GM12878 (cell line): ENCODE measurements around the gene SLC25A44. TPM values are rescaled to one million over a fixed set of nuclear protein-coding genes. Genes with fewer than 3 reads are reported as not detected.
A peak's percentile ranks its signal among the peaks of the same experiment; 100 is the strongest.

Source experiments
- BACH1 ChIP-seq: fragments of 450-650 bp; IDR thresholded peaks from 2 replicates; pipeline ENCODE4 v1.6.1; 2017; ENCODE audit warnings: mild to moderate bottlenecking, borderline replicate concordance
- BHLHE40 ChIP-seq, 2 experiments: fragments of 450-650 bp in 1 of 2; IDR thresholded peaks; 2 replicates each; pipeline ENCODE4 v1.6.1; 2011 to 2017; ENCODE audit warnings: low read depth in 2 of 2, borderline replicate concordance in 1 of 2, improper control_type of control experiment in 1 of 2, low read length in 1 of 2, mild to moderate bottlenecking in 1 of 2
- CEBPZ ChIP-seq: fragments of 150-350 bp; IDR thresholded peaks from 2 replicates; pipeline ENCODE4 v1.6.1; 2016; ENCODE audit warnings: low read depth, low read length
- CREB1 ChIP-seq: IDR thresholded peaks from 2 replicates; pipeline ENCODE4 v1.6.1; 2012; ENCODE audit warnings: low read depth, mild to moderate bottlenecking, inconsistent platforms
- FOXK2 ChIP-seq: fragments of 450-650 bp; IDR thresholded peaks from 2 replicates; pipeline ENCODE4 v1.6.1; 2017; ENCODE audit warnings: mild to moderate bottlenecking, moderate library complexity
- HCFC1 ChIP-seq: fragments of 150-350 bp; IDR thresholded peaks from 2 replicates; pipeline ENCODE4 v1.6.1; 2014; ENCODE audit warnings: low read length
- IRF4 ChIP-seq: IDR thresholded peaks from 2 replicates; pipeline ENCODE4 v1.6.1; 2011; ENCODE audit warnings: low read depth, low read length
- IRF5 ChIP-seq: fragments of 450-650 bp; IDR thresholded peaks from 2 replicates; pipeline ENCODE4 v1.6.1; 2017; ENCODE audit warnings: borderline replicate concordance
- KAT2A ChIP-seq: conservative IDR thresholded peaks from 2 replicates; pipeline ENCODE4 v1.6.1; 2011; ENCODE audit warnings: low read depth, low read length; ENCODE audit not compliant: control insufficient read depth
- MEF2A ChIP-seq: IDR thresholded peaks from 2 replicates; pipeline ENCODE4 v1.6.1; 2011; ENCODE audit warnings: low read depth, mild to moderate bottlenecking, low read length, moderate library complexity; ENCODE audit not compliant: insufficient read depth
- MEF2B ChIP-seq: fragments of 450-650 bp; IDR thresholded peaks from 2 replicates; pipeline ENCODE4 v1.6.1; 2018; ENCODE audit warnings: mild to moderate bottlenecking, moderate library complexity; ENCODE audit not compliant: partially characterized antibody, poor library complexity, severe bottlenecking
- NBN ChIP-seq: fragments of 450-650 bp; IDR thresholded peaks from 2 replicates; pipeline ENCODE4 v1.6.1; 2016
- NFIC ChIP-seq: IDR thresholded peaks from 2 replicates; pipeline ENCODE4 v1.6.1; 2012; ENCODE audit warnings: low read depth, mild to moderate bottlenecking, inconsistent platforms, low read length, moderate library complexity
- NFYA ChIP-seq: IDR thresholded peaks from 2 replicates; pipeline ENCODE4 v1.6.1; 2011; ENCODE audit warnings: low read depth, mild to moderate bottlenecking, low read length, improper control_type of control experiment, borderline replicate concordance
- NR2C2 ChIP-seq: IDR thresholded peaks from 2 replicates; pipeline ENCODE4 v1.6.1; 2011; ENCODE audit warnings: borderline replicate concordance, low read depth; ENCODE audit not compliant: control insufficient read depth, insufficient read length
- PKNOX1 ChIP-seq: fragments of 450-650 bp; IDR thresholded peaks from 2 replicates; pipeline ENCODE4 v1.6.1; 2016; ENCODE audit warnings: mild to moderate bottlenecking
- RAD21 ChIP-seq: IDR thresholded peaks from 2 replicates; pipeline ENCODE4 v1.6.1; 2011; ENCODE audit warnings: mild to moderate bottlenecking, low read depth, low read length, moderate library complexity; ENCODE audit not compliant: insufficient read depth
- SMARCA5 ChIP-seq: fragments of 450-650 bp; IDR thresholded peaks from 2 replicates; pipeline ENCODE4 v1.6.1; 2017; ENCODE audit warnings: mild to moderate bottlenecking
- SPI1 ChIP-seq: IDR thresholded peaks from 2 replicates; pipeline ENCODE4 v1.6.1; 2011; ENCODE audit warnings: low read depth, mild to moderate bottlenecking, low read length, moderate library complexity, borderline replicate concordance; ENCODE audit not compliant: insufficient read depth
- SREBF2 ChIP-seq: IDR thresholded peaks from 2 replicates; pipeline ENCODE4 v1.6.1; 2012; ENCODE audit warnings: mild to moderate bottlenecking, low read length
- YY1 ChIP-seq: IDR thresholded peaks from 2 replicates; pipeline ENCODE4 v1.6.1; 2011; ENCODE audit warnings: low read depth, mild to moderate bottlenecking, low read length
- ZNF207 ChIP-seq: fragments of 450-650 bp; IDR thresholded peaks from 2 replicates; pipeline ENCODE4 v1.6.1; 2014; ENCODE audit warnings: antibody characterized with exemption, mild to moderate bottlenecking, borderline replicate concordance
- polyA plus RNA-seq, 11 experiments: library from polyadenylated mRNA; depleted of rRNA in 4 of 11; unstranded in 6 of 11; stranded (reverse) in 5 of 11; fragments of >200 nt; fragmentation: Nextera tagmentation in 4 of 11; fragmentation: Illumina TruSeq in 1 of 11; extraction: Ambion mirVana in 4 of 11; extraction: Trizol in 1 of 11; gene quantifications; 1 replicate in 1 of 11; 2 replicates in 10 of 11; pipeline versions ENCODE4 v1.2.1 to v1.2.3, GENCODE V29; 2011 to 2016; ENCODE audit warnings: inconsistent platforms in 2 of 11, missing spikeins in 2 of 11, low read depth in 1 of 11
- total RNA-seq, 4 experiments: library from RNA; depleted of rRNA in 3 of 4; stranded (reverse); fragments of >200 nt in 3 of 4; fragmentation: Illumina TruSeq in 1 of 4; extraction: Trizol in 1 of 4; gene quantifications; 2 replicates each; pipeline versions ENCODE4 v1.2.1 to v1.2.3, GENCODE V29; 2013 to 2021
- TF ChIP-seq, protein P1 (sequence below): fragments of 450-650 bp; conservative IDR thresholded peaks from 2 replicates; pipeline ENCODE4 v1.6.1; 2017; ENCODE audit warnings: mild to moderate bottlenecking, moderate library complexity

SLC25A44 gene
- total and polyA plus RNA-seq, 10 of the 15 experiments (the other 5 are each of a cell fraction or from before 2014, with no cell fraction given), result 7.1 to 43.3 (median 30.4) TPM

DNA sequence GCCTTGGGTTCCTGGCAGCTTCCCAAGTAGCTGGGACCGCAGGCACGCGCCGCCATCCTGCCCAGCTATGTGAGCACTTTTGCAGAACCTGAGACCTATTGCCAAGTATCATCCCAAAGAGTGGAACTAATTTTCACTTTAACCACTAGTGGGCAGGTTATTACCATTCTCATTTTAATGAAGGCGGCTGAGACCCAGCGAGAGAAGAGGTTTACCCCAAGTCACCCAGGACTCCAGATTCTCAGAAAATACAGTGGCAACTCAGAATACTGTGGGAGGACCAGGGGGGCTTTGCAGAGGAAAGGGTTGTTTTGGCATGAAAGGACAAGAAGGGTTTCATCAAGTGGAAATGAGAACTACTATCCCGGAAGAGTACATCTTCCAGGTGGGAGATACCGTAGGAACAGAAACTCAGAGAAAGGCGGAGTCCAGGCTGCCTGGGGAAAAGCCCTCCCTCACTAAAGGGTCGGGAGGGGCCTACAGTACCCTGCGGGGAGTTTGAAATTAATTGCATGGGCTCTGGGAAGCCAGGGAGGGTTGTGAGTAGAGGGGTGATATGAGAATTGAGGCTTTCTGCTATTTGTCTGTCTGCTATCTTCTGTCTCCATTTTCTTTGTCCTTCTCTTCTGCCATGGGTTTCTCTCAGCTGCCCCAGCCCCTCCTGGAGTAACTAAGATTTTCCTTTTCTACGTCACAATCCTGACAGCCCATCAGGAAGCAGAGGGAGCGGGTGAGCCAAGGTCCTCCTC lies 47.7 kb upstream of the SLC25A44 start (continued):
- TF ChIP-seq RAD21 (peak; percentile 94), HCFC1 (no peak), PKNOX1 (no peak), MEF2A (0 out of 2 replicates have a peak, but pooled peaks have one; percentile 38), SREBF2 (no peak), FOXK2 (no peak), NR2C2 (no peak), SMARCA5 (peak; percentile 56; the same call in 1 of the 2 replicates), YY1 (peak; percentile 63; the same call in 1 of the 2 replicates), SPI1 (no peak), NFYA (no peak), BACH1 (no peak), BHLHE40 (IDR thresholded peaks at IDR 0.05; ENCODE audit: borderline replicate concordance in 1 of 2, low read depth in 2 of 2, low read length in 1 of 2) (peak; percentile 72 to 82; a peak in 2 of 4 replicates), NBN (peak; percentile 45; the same call in 1 of the 2 replicates), MEF2B (peak; percentile 25), NFIC (no peak), ZNF207 (no peak; the same call in 1 of the 2 replicates), IRF4 (no peak), CREB1 (no peak), KAT2A (no peak), IRF5 (no peak), CEBPZ (no peak)
- TF ChIP-seq, protein P1, sequence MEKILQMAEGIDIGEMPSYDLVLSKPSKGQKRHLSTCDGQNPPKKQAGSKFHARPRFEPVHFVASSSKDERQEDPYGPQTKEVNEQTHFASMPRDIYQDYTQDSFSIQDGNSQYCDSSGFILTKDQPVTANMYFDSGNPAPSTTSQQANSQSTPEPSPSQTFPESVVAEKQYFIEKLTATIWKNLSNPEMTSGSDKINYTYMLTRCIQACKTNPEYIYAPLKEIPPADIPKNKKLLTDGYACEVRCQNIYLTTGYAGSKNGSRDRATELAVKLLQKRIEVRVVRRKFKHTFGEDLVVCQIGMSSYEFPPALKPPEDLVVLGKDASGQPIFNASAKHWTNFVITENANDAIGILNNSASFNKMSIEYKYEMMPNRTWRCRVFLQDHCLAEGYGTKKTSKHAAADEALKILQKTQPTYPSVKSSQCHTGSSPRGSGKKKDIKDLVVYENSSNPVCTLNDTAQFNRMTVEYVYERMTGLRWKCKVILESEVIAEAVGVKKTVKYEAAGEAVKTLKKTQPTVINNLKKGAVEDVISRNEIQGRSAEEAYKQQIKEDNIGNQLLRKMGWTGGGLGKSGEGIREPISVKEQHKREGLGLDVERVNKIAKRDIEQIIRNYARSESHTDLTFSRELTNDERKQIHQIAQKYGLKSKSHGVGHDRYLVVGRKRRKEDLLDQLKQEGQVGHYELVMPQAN, result no peak
